Epithelial cell of proximal tubule (primary cell): ENCODE results near the gene MIDN. TPM values are rescaled to one million over a fixed set of nuclear protein-coding genes. Genes with fewer than 3 reads are reported as not detected.

Experiments
- DNase-seq: peaks from one replicate; pipeline ENCODE4 v3.0.0-alpha.2; 2011; ENCODE audit warnings: low read depth
- H3K4me3 ChIP-seq: 2 replicates; pipeline ENCODE4 v1.5.1; 2011; ENCODE audit warnings: low read depth, mild to moderate bottlenecking, low read length
- total RNA-seq: library from RNA; depleted of rRNA; stranded (reverse); fragments of >200 nt; gene quantifications from 2 replicates; pipeline ENCODE4 v1.2.3, GENCODE V29; 2015
- TF ChIP-seq, protein P1 (sequence below): conservative IDR thresholded peaks from 2 replicates; pipeline ENCODE4 v1.5.1; 2012; ENCODE audit warnings: low read depth, mild to moderate bottlenecking, low read length

Gene MIDN
- total RNA-seq, 1 donor from 2014 or later: 66.3 TPM

DNA sequence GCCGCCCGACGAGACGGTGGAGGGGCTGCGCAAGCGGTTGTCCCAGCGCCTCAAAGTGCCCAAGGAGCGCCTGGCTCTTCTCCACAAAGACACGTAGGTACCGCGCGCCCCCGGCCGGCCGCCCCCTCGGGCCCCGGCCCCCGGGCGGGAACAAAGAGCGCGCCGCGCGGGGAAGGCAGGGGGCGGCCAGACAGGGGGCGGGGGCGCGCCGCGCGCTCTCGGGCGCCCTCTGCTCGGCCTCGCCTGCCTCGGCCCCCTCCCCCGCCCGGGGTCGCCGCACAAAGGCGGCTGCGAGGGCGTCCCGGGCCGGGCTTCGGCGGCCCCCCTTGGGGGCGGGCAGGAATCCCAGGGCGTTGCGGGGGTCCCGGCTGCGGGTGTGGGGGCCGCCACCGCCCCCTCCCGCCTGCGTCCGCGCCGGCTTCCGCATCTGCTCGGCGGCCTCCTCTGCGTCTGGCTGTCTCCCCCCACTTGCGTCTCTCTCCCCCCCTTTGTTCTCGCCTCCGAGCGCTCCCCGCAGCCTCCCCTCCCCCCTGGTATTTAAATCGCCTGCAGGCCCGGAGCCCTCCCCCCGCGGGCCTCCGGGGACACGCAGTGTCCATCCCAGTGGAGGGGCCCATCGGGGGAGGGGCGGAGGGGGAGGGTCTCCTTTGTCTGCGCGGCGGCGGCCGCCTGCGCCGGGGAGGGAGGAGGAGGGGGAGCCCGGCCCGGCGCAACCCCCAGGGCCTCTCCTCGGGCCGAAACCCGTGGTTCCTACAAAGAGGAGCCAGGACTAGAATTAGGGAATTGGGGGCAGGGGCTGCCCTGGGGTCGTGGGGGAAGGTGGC, 2.3 kb downstream of the MIDN start:
- TF ChIP-seq, protein P1, sequence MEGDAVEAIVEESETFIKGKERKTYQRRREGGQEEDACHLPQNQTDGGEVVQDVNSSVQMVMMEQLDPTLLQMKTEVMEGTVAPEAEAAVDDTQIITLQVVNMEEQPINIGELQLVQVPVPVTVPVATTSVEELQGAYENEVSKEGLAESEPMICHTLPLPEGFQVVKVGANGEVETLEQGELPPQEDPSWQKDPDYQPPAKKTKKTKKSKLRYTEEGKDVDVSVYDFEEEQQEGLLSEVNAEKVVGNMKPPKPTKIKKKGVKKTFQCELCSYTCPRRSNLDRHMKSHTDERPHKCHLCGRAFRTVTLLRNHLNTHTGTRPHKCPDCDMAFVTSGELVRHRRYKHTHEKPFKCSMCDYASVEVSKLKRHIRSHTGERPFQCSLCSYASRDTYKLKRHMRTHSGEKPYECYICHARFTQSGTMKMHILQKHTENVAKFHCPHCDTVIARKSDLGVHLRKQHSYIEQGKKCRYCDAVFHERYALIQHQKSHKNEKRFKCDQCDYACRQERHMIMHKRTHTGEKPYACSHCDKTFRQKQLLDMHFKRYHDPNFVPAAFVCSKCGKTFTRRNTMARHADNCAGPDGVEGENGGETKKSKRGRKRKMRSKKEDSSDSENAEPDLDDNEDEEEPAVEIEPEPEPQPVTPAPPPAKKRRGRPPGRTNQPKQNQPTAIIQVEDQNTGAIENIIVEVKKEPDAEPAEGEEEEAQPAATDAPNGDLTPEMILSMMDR: no peak
- no peak for DNase-seq
- peak overlapping the region; percentile 88 for H3K4me3 ChIP-seq

DNA sequence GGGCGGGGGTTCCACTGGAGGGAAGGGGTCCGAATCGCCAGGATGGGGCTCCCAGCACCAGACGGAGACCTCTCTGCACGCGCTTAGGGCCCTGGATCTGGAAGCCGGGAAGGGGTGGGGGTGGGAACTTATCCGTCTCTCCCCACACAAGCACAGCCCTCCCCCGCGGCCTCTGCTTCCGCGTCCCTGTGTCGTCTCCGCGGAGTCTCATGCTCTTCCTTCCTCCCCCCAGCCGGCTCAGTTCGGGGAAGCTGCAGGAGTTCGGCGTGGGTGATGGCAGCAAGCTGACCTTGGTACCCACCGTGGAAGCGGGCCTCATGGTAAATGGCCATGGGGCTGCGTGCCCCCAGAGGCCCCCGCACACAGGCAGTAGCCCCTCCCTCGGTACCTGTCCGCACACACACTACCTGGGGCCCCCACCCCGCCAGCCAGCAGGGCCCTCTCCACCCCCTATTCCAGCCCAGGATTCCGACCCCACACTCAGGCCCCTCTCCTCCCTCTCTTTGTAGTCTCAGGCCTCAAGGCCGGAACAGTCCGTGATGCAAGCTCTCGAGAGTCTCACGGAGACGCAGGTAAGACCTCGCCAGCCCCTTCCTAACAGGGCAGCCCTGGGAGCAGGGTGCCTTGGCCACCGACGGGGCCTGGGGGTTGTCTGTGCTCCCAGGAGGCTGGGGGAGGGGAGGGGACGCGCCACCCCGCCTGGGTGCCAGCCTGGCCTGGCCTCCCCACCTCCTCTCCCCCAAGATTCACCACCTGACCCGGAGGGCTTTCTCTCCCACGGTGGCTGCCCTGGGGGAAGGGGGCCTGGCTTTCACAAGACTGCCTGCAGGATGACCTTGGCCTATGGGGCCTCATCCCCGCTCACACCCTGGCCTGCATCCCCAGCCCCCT, 3.2 kb downstream of the MIDN start:
- DNase-seq: no peak

DNA sequence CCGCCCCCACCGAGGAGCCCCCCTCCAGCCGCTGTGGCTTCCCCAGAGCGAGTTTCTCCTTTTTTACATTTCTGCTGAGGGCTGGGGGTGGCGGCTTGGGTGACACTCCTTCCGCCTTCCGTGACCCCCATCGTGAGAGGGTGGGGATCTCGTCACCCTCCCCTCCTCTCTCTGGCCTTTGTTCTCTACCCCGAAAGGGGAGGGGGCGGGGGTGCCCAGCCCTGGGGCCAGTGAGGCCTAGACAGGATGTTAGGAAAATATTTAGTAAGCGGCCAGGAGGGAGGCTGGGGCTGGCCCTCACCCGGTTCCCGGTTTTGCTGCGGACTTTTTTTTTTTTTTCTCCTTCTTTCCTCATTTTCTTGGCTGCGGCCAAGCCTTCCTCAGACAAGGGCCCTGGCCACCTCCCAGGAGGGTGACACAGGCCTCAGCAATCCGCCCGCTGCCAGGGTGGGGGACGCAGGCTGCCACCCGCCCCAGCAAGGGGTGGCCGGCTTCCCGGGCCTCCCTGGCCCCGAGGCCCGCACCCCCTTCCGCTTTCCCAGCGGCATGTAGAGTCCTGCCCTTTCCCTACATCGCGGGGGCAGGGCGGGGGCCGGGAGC, 3.9 kb downstream of the MIDN start:
- TF ChIP-seq, protein P1: no peak
- peak overlapping the region; percentile 88 for H3K4me3 ChIP-seq
- no peak for DNase-seq

More for the DNA sequence above, 3.2 kb downstream of the MIDN start:
- TF ChIP-seq, protein P1: no peak
- peak overlapping the region; percentile 88 for H3K4me3 ChIP-seq

DNA sequence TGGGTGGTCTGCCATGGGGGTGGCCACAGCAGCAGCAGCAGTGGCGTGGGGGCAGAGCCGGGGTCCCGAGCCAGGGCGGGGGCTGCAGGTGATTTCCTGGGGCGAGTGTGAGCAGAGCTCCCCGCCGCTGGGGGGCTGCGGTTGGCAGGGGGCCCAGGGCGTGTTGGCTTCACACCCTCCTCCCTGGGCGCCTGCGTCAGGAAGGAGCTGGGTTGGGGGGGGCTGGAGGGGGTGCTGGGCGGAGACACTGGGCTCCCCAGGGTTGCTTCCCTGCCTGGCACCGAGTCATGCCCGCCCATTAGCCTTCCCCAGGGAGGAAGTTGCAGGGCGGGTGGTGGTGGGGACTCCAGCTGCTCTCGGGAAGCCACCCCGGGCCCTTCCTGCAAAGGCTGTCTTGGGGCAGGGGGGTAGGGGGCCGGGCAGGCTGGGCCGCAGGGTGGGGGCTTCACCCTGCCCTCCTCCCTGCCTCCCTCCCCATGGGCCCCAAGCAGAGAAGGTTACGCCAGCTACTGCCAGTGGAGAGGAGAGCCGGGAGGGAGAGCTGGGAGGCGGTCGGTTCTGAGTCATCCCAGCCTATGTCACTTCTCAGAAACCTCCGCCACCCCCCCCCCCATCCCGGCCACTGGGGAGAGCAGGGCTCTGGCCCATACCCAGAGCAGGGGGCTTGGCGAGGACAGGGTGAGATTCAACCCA, 4.6 kb downstream of the MIDN start:
- no peak for DNase-seq
- peak overlapping the region; percentile 88 for H3K4me3 ChIP-seq
- TF ChIP-seq, protein P1: no peak

DNA sequence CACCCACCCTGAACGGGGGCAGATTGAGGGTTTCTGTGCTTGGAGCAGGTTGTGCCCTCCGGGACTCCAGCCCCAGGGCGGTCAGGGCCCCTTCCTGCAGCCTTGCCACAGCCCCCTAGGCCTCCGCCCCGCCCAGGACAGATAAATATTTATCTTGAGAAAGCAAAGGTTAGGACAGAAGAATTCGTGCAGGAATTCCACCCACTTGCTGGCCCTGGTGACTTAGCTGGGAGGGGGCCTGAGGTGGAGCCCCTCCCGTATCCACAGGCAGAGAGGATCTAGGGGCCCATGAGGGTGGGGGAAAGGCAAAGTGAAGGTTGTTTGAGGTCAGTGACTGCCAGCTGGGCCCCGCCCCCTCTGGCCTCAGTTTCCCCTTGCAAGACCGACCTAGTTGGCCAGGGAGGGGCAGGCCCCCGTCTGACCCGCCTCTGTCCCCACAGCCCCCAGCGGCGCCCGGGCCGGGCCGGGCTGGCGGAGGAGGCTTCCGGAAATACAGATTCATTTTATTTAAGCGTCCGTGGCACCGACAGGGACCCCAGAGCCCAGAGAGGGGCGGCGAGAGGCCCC, 5.2 kb downstream of the MIDN start:
- peak overlapping the region; percentile 88 for H3K4me3 ChIP-seq
- DNase-seq: no peak
- TF ChIP-seq, protein P1: no peak

DNA sequence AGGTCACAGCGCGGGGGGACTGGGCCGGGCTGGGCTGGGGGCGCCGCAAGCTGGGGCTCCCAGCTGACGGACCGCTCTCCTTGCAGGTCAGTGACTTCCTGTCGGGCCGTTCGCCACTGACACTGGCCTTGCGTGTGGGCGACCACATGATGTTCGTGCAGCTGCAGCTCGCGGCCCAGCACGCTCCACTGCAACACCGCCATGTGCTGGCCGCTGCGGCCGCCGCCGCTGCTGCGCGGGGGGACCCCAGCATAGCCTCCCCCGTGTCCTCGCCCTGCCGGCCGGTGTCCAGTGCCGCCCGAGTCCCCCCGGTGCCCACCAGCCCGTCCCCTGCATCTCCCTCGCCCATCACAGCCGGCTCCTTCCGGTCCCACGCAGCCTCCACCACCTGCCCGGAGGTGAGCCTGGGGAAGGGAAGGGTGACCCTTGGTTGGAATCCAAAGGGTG, 5.7 kb downstream of the MIDN start:
- TF ChIP-seq, protein P1: no peak
- no peak overlapping the region for H3K4me3 ChIP-seq
- no peak for DNase-seq
